GM21619 (cell line): ENCODE measurements around the gene CEACAM6.
"Not testable (repeated sequence)": the region's sequence is repeated elsewhere in the genome, so short reads cannot be mapped to it uniquely, and the experiment has no call there.

Experiments used
- ATAC-seq: cut with Tn5 transposase; IDR thresholded peaks from one replicate; pipeline ENCODE4 v1.9.1; 2021; ENCODE audit not compliant: unreplicated experiment

CEACAM6 gene

GRCh38 chr19:41746593-41747227 lies 8.6 kb upstream of the CEACAM6 start:
- no peak for ATAC-seq

- no peak for ATAC-seq
Measured at GRCh38 chr19:41748012-41748411, 7.3 kb upstream of the CEACAM6 start.

GRCh38 chr19:41750248-41751134 lies 4.8 kb upstream of the CEACAM6 start:
- ATAC-seq = not testable (repeated sequence)

DNA sequence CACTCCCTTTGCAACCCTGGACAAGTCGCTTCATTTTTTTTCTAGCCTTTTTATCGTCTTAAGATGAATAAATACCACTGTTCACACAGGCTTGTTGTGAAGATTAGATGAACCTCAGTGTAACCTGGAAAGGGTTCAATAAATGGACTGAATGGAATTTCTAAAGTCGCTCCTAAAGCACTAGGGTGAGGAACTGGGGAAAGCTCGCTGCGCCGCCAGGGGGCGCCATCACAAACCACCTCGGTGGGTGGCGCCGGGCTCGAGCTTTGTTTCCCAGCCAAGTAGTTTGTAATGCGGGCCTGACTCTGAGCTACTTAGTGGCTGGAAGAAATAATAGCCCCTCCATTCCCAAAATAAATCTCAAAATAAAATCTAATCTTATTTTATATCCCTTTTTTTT lies 2.2 kb upstream of the CEACAM6 start:
- ATAC-seq = no peak

- ATAC-seq = no peak
Measured at GRCh38 chr19:41753936-41754529, 1.3 kb upstream of the CEACAM6 start.

- ATAC-seq = no peak
Measured at GRCh38 chr19:41758846-41759245, 3.5 kb downstream of the CEACAM6 start.

GRCh38 chr19:41767115-41767514 lies 11.8 kb downstream of the CEACAM6 start:
- no peak for ATAC-seq

- not testable (repeated sequence) for ATAC-seq
Measured at GRCh38 chr19:41768105-41768504, 12.8 kb downstream of the CEACAM6 start.

GRCh38 chr19:41769608-41770007 lies 14.3 kb downstream of the CEACAM6 start:
- ATAC-seq = no peak

DNA sequence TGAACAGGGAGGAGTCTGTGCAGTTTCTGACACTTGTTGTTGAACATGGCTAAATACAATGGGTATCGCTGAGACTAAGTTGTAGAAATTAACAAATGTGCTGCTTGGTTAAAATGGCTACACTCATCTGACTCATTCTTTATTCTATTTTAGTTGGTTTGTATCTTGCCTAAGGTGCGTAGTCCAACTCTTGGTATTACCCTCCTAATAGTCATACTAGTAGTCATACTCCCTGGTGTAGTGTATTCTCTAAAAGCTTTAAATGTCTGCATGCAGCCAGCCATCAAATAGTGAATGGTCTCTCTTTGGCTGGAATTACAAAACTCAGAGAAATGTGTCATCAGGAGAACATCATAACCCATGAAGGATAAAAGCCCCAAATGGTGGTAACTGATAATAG lies 16.1 kb downstream of the CEACAM6 start:
- ATAC-seq = no peak

- no peak for ATAC-seq
Measured at GRCh38 chr19:41774515-41774980, 19.2 kb downstream of the CEACAM6 start.

DNA sequence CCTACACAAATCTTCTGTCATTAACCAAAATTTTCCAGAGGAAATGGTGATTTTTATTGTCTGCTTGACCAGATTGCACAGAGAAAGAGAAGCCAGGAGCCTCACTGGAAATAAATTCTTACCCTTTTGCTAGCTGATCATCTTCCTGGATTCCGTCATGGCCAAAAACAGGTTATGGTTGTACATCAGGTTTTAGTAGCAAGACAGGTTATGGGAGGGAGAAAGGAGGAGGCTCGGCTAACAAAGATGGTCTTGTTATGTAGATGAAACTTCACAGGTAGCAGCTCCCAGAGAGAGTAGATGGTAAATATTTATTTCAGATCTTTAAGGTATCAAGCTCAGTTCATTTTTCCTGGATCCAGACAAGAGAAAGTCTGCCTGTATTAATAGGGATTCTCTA lies 21.4 kb downstream of the CEACAM6 start:
- no peak for ATAC-seq

- ATAC-seq = no peak
Measured at GRCh38 chr19:41783612-41784011, 28.3 kb downstream of the CEACAM6 start.

DNA sequence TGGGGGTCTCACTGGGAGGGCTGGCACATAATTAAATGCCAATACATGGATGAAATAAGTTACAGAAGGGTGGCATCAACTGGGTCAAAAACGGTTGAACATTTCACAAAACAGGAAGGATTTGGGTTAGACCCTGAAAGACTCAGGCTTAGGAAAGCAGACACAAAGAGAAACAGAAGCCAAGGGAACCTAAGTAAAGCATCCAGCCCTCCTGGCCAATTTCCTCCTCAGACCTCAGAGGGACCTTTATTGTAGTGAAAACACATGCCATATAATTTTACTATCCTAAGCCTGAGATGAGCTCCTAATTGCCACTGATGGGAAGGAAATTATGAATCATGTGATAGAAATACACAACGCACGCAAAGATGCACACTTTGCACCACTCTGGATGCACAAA lies 29.0 kb downstream of the CEACAM6 start:
- no peak for ATAC-seq

GRCh38 chr19:41784743-41785142 lies 29.4 kb downstream of the CEACAM6 start:
- no peak for ATAC-seq

DNA sequence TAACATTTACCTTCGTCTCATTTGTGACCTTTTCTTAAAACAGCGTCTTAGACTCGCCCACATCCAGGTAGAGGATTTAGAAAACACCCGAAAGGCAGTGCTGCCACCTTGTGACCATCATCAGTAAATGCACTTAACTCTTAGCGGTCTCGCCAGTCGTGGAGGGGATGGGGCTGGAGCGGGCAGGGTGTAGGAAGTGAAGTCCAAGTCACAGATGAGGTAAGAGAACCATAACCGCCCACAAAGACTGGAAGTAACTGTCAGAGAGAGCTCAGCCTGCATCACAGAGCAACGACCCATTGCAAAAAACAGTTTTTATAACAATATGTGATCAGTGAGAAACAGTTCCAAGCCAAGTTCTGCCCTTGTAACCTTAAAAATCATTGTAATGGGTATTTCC lies 30.3 kb downstream of the CEACAM6 start:
- no peak for ATAC-seq

DNA sequence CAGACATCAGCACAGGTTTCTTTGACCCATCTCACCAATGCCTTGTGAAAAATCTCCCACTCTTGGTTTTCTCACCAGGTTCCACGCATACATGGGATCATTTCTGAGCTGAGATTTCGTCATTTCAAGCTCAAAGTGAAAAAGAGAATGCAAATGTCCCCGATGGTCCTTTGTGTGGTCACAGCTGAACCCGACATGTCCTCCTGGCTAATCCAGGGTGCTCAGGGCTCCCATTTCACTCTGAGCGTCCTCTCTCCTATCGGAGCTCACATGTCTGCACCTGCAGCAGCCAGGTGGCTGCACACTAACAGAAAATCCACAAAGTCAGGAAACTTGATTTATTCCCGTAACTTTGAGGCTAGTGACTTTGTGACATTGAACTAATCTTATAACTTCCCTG lies 31.7 kb downstream of the CEACAM6 start:
- no peak for ATAC-seq

DNA sequence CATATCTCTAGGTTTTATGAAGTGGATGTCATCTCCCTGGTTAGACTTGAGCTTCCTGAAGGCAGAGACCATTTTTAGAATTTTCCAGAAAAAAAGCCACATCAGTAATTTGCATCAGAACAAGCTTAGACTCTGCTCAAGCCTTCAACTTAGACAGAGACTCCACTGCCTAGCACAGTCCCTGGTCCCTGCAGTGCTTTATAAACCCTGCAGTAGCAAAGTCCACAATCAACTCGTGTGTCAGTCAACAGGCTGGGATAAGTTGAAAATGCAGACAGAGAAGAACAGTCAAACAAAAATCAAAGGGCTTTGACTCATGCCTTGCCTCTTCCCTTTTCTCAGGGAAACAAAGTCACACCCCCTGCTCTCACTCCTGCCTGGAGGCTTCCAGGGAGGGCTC lies 33.2 kb downstream of the CEACAM6 start:
- not testable (repeated sequence) for ATAC-seq

GRCh38 chr19:41789053-41789452 lies 33.7 kb downstream of the CEACAM6 start:
- ATAC-seq = not testable (repeated sequence)

DNA sequence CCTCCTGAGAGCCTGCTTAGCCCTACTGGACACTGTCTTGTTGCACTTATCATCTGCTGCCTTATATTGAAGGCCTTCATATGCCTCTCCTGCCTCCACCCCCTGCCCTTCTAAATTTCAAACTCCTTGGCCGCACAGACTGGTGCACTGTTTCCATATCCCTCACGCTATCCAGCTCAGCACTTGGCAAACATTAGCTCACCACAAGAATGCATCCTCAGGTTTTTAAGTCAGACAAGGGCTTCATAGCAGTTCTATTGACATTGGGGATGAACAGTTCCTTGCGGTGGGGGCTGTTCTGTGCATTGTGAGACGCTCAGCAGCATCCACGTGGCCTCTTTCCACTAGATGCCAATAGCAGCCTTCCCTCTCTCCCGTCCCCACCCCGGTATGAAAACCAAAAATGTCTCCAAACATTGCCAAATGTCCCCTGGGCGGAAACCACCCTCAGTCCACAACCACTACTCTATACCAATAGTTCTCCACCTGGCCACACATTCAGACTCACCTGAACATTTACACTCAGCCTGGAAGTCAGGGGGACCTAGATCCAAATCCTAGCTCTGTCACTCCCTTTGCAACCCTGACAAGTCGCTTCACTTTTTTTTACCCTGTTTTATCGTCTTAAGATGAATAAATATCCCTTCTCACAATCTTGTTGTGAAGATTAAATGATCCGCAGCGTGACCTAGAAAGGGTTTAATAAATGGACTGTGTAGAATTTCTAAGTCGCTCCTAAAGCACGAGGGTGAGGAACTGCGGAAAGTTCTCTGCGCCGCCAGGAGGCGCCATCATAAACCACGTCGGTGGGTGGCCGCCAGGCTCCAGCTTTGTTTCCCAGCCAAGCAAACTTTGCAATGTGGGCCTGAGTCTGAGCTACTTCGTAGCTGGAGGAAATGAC lies 37.4 kb downstream of the CEACAM6 start:
- no peak for ATAC-seq

- no peak for ATAC-seq
Measured at GRCh38 chr19:41793414-41793727, 38.0 kb downstream of the CEACAM6 start.
